Fibroblast of skin of back (primary cell): ENCODE data around the gene INPP5A. TPM values are rescaled to one million over a fixed set of nuclear protein-coding genes. Genes with fewer than 3 reads are reported as not detected.
"Not testable (repeated sequence)": the region's sequence is repeated elsewhere in the genome, so short reads cannot be mapped to it uniquely, and the experiment has no call there.

Experiments used
- DNase-seq: peaks from one replicate; pipeline ENCODE4 v3.0.0-alpha.2; 2013
- polyA plus RNA-seq, 2 experiments: library from polyadenylated mRNA; unstranded; fragments of 120-200 nt; gene quantifications; one replicate each; pipeline ENCODE4 v1.2.1, GENCODE V29; 2013; ENCODE audit not compliant: insufficient read length in 2 of 2

INPP5A gene, protein sequence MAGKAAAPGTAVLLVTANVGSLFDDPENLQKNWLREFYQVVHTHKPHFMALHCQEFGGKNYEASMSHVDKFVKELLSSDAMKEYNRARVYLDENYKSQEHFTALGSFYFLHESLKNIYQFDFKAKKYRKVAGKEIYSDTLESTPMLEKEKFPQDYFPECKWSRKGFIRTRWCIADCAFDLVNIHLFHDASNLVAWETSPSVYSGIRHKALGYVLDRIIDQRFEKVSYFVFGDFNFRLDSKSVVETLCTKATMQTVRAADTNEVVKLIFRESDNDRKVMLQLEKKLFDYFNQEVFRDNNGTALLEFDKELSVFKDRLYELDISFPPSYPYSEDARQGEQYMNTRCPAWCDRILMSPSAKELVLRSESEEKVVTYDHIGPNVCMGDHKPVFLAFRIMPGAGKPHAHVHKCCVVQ
- 47.7 TPM for polyA plus RNA-seq (2013, experiment 1 of 2; ENCODE audit: insufficient read length)
- polyA plus RNA-seq (2013, experiment 2 of 2; ENCODE audit: insufficient read length): 46.2 TPM

GRCh38 chr10:132537684-132538001, at the start of gene INPP5A:
TSS of gene INPP5A (plus strand) at chr10:132537787. CDS start at chr10:132538097, 310 bp downstream.
- DNase-seq: no peak

DNA sequence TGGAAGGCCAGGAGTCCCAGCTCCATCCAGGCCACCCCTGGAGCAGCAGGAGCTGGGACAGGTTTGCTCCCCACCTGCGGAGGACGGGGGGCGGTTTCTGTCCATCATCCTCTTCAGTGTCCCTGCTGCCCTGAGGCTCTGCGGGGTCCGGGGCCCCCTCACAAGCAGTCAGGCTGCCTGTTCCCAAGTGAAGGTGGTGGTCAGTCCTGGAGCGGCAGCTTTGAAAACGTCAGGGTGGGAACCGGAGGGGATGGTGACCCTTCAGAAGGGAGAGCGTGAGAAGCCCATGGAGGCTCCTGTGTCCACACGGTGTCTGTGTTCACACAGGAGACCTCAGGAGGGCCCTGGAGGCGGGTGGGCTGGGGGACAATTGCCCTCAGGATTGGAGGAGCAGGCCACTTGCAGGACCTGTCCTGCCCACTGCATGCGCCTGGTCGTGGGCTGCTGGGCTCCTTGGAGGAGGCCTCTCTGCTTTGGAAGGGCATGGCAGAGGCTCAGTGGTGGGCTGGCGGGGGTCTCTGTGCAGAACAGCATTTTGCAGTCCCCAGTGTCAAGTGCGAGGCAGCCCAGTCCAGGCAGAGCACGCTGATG, 49.3 kb upstream of the INPP5A start:
- DNase-seq: no peak

DNA sequence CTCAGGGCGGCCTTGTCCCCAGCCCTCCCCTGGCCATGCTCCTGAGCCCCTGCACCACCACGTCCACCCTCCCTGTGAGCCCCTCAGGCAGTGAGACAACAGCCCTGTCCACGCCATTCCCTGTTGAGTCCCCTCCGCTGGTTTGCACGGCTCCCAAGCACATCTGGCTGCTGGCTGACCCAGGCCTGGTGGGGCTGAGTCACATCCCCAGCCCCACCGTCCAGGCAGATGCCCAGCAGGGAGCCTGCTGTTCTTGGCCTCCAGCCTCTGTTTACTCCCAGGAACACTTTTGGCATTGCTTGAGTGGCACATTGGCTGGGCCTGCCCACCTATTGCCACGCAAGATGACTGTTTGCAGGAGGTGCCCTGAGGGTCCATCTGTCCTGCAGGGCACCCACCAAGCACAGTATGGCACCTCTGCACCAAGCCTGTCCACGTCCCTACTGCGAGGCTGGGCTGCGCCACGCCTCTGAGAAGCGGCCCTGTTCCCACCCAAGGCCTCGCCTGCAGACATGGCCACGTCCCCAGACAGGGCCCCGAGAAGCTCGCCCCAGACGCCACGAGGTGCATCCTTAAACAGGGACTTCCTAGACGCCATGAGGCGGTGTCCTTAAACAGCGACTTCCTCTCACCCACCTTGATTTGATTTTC, 48.4 kb upstream of the INPP5A start:
- DNase-seq: peak; percentile 70

- no peak for DNase-seq
Measured at GRCh38 chr10:132489704-132490534, 47.7 kb upstream of the INPP5A start.

GRCh38 chr10:132491534-132491933, 46.1 kb upstream of the INPP5A start:
- not testable (repeated sequence) for DNase-seq

DNA sequence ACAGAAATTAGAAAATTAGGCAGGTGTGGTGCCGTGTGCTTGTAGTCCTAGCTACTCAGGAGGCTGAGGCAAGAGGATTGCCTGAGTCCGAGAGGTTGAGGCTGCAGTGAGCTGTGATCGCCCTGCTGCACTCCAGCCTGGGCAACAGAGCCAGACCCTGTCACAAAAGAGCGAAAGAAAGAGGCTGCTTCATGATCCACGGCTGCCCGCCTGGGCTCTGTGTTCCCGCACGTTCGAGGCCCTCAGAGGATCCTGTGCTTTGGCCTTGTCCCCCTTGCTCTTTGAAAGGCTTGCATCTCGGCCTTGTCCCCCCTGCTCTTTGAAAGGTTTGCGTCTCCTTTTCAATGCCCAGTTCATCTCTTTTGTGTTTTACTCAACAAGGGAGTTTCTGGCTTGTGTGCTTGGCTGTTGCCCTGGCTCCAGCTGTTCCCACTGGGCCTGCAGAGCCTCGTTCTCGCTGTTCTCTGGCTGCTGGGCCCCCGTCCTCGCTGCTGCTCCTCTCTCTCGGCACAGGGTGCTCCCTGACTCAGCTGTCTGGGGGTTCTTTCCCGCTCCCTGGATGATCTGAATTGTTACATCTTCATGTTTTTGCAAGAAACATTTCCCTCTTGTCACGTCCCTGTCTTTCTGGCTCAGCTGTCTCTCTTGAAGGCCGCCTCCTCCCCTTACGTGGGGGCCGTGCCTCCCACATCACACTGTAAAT, 45.1 kb upstream of the INPP5A start:
- no peak for DNase-seq

GRCh38 chr10:132493246-132493755, 44.3 kb upstream of the INPP5A start:
- no peak for DNase-seq

GRCh38 chr10:132493756-132494290, 43.8 kb upstream of the INPP5A start:
- no peak for DNase-seq

GRCh38 chr10:132494866-132495630, 42.5 kb upstream of the INPP5A start:
- no peak for DNase-seq

DNA sequence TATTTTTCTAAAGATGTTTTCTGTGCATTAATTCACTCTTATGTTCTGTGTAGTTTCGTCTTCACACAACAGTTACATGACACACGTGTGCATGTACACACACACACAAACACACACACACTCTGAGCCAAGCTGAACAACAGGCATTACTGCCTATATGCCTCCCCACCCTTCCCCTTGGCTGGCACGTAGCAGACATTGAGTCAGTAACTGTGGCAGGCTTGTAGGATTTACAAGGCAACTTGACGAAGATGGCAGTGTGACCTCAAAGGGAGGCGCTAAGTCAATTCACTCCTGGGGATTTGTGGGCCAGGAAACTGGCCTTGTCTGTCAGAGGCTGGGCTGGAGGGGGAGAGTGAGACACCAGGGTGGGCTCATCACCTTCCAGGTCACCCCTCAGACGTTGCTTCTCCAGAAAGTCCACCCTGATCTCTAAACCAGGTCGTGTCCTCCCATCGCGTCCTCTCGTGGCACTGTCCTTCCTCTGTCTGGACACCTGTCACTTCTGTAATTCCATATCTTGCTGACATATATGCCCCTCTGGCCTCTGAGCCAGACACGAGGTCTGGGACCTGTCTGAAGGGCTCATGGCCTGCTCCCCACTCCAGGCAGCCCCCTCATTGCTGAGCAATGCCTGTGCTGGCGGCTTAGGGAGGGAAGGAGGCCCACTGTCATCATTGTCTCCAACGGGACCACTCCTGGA, 41.1 kb upstream of the INPP5A start:
- DNase-seq: no peak

DNA sequence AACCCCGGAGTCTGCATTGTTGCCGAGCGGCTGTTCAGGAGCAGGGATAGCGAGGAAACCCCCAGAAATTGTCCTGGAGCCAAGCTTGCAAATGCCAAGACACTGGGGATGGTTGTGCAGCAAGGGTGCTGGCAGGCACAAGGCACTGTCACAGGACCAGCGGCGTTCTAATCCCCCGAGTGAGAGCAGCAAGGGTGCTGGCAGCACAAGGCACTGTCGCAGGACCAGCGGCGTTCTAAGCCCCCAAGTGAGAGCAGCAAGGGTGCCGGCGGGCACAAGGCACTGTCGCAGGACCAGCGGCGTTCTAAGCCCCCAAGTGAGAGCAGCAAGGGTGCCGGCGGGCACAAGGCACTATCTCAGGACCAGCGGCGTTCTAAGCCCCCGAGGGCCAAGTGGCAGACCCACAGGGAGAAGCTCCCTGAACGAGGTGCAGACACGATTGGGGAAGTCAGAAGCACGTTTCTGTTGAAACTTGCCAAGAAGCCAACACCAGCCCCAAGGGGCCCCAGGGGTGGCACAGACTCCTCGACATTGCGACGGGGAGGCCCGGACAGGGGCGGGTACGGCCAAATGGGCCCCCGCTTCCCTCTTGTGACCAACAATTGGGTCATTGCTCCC, 40.4 kb upstream of the INPP5A start:
- no peak for DNase-seq

GRCh38 chr10:132497861-132498561, 39.6 kb upstream of the INPP5A start:
- DNase-seq: no peak

- no peak for DNase-seq
Measured at GRCh38 chr10:132498562-132499366, 38.8 kb upstream of the INPP5A start.

- no peak for DNase-seq
Measured at GRCh38 chr10:132499367-132499685, 38.3 kb upstream of the INPP5A start.

DNA sequence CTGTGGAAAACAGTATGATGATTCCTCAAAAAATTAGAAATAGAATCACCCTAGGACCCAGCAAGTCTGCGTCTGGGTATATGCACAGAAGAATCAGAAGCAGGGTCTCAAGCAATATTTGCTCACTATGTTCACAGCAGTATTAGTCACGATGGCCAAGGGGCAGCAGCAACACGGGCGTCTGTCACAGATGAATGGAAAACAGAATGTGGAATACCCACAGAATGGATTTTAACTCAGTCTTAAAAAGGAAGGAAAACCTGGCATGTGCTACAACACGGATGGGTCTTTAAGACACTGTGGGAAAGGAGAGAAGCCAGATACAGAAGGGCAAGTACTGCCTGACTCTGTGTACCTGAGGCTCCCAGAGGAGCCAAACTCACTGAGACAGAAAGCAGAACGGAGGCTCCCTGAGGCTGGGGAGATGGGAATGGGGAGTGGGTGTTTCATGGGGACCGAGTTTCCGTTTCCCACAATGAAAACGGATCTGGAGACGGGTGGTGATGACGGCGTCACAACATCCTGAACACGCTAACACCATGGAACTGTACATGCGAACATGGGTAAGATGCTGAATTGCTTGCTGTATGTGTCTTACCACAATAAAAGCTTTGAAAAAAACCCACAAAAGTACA, 36.7 kb upstream of the INPP5A start:
- no peak for DNase-seq

GRCh38 chr10:132502544-132503300, 34.9 kb upstream of the INPP5A start:
- DNase-seq: no peak
